HG03039 (cell line): ENCODE results near the gene PIGT.

ENCODE experiments used
- ATAC-seq: cut with Tn5 transposase; IDR thresholded peaks from one replicate; pipeline ENCODE4 v1.9.1; 2021; ENCODE audit warnings: mild to moderate bottlenecking, moderate library complexity; ENCODE audit not compliant: unreplicated experiment

The PIGT gene

GRCh38 chr20:45427236-45428149 is 11.6 kb downstream of the PIGT start:
- ATAC-seq, result no peak

GRCh38 chr20:45429618-45430017 is 13.7 kb downstream of the PIGT start:
- no peak for ATAC-seq

DNA sequence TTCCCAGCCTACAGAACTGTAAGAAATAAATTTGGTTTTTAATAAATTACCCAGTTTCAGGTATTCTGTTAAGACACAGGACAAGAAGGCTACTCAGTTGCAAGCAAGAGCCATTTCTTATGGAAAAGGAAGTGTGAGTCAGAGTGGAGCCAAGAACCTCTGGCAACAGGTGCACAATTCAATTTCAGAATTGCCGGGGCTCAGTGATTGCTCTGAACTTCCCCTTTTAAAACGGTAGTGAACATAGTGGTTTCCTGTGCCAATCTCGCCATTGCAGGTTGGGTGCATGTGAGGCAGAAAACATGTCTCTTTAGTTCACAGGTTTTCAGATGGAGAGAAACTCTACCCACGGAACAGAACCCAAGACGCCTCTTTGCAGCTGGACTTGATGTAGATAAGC is 16.4 kb downstream of the PIGT start:
- no peak for ATAC-seq

GRCh38 chr20:45433316-45433715 is 17.4 kb downstream of the PIGT start:
- ATAC-seq, result no peak

DNA sequence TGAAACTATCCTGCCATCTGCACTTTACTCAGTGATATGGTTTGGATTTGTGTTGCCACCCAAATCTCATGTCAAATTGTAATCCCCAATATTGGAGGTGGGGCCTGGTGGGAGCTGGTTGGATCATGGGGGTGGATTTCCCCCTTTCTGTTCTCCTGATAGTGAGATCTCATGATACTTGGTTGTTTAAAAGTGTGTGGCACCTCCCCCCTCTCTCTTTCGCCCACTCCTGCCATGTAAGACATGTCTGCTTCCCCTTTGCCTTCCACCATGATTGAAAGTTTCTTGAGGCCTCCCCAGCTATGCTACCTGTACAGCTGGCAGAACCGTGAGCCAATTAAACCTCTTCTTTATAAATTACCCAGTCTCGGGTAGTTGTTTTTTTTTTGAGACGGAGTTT is 18.0 kb downstream of the PIGT start:
- no peak for ATAC-seq

DNA sequence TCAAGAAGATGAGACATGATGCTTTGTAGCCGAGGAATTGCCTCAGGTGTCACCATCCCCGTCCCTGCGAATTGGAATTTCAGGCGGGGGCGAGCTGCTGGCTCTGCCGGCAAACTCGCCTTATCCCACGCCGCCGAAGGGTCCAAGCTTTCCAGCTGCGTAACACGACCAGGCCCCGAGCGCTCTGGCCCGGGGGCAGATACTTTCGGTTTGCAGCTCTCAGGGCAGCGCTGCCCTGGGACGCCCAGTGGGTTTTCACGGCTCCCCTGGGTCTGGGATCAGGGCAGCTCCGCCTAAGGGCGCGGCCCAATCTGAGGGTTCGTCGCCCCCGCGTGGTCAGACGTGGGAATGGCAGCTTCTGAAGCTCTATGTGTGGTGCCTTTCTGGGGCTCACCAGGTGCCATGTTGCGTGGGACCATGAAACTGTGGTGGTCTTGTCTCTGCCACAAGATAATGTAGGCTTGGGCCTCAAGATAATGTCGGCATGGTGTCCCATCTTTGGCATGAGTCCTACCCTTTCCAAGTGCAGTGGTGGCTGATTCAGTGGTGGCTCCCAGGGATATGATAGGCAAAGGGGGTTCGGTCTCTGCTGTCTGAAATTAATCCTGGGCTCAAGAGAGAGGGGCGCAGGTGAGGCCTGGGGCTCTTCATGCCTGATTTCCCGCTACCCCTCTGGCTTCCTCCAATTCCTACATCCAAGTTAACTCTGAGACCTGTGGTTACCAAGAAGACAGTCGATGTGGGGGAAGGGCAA is 21.0 kb downstream of the PIGT start:
- peak; percentile 81 for ATAC-seq

- ATAC-seq, result no peak
Observed at GRCh38 chr20:45440424-45440823, 24.5 kb downstream of the PIGT start.

GRCh38 chr20:45440891-45441685 is 25.1 kb downstream of the PIGT start:
- no peak for ATAC-seq

DNA sequence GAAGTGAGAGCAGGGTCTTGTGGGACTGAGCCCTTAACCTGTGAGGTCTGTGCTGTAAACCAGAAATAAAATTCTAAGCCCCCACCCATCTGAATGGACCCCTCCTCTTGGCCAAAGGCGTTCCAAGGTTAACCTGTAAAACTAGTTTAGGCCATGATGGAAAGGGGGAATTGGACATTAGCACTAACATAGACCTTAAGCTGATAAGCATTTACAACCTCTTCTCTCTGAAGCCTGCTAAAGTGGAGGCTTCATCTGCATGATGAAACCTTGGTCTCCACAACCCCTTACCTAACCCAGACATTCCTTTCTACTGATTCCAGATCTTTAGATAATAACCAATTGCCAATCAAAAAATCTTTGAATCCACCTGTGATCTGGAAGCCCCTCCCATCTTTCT is 25.8 kb downstream of the PIGT start:
- no peak for ATAC-seq

DNA sequence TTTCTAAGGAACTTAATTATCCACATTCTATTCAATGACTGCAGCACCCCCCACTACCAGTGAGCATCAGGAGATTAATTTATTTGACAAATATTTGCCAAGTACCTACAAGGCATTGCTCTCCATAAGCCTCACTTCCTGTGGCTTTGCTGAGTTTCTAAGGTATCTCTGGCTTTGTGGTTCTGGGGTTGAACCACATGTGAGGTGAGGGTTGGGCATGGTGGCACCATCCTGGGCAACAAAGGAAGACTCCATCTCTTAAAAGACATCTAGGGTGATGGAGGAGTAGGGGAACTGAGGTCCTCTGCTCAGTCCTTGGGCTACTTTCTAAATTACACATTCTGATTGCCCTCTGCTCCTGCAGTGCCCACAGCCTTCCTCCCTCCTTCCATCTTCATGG is 28.1 kb downstream of the PIGT start:
- ATAC-seq, result no peak

DNA sequence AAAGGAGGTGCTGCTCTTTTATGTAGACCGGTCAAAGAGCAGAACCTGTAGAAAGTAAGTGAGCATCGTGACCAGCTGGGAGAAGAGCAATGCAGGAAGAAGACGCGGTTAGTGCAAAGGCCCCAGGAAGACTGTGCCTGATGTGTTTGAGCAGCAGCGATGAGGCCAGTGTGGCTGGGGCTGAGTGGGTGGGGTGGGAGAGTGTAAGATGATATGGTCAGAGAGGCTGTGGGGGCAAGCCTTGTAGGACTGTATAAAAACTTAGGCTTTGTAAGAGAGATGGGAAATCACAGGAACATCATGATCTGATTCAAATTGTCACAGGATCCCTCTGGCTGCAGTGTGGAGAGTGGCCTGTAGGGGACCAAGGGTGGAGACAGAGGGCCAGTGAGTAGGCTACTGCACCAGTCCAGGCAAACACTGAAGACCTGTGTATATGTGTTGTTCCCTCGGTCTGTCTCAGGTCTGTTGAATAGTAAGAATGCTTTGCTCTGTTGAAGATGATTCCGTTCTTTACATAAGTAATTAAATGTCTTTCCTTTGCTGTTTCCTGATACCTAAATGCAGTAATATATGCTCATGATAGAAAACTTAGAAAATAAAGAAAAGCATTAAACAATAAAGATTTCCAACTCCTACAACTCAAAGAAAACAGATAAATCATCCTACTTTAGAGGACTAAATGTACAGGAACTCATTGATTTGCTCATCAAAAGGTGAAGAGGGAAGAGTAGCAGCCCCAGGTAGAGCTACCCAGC is 30.0 kb downstream of the PIGT start:
- no peak for ATAC-seq

DNA sequence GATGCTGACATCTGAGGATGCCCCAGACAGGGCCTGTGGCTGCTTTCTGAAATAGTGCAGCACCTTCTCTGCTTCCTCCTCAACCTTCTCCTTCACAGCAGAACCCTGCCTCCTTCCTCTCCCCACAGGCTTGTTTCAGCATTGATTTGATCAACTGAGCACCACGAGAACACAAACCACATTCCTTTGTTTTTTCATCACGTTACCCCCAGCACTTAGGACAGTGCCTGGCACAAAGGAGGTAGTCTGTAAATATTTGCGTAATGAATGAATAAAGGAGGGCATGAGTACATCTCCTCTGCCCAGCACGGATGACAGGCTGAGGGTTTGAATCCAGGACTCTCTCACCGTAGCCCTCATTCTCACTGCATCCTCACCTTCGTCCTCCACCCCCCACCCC is 32.3 kb downstream of the PIGT start:
- ATAC-seq, result no peak

GRCh38 chr20:45449528-45449927 is 33.6 kb downstream of the PIGT start:
- ATAC-seq, result no peak

- ATAC-seq, result no peak
Observed at GRCh38 chr20:45450097-45450818, 34.3 kb downstream of the PIGT start.

DNA sequence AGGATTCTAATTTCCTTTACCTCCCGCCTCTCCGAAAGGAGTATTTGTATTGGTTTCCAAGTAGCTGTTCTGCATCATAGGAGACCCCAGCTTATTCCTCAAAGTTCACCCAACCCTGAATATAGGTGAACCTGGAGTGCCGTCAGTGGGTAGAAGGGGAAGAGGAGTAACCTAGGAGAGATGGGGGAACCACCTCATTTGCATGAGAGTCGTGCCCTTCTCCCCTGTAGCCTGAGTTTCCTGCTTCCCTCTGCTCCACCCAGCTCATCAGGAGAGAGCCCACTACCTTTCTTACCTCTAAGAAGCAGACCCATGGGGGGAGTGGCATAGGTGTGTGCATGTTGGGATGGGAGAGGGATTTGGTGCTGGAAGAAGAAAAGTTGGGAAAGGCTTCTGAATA is 36.3 kb downstream of the PIGT start:
- no peak for ATAC-seq

GRCh38 chr20:45452772-45453691 is 37.1 kb downstream of the PIGT start:
- ATAC-seq, result no peak

- ATAC-seq, result no peak
Observed at GRCh38 chr20:45456632-45457031, 40.7 kb downstream of the PIGT start.

DNA sequence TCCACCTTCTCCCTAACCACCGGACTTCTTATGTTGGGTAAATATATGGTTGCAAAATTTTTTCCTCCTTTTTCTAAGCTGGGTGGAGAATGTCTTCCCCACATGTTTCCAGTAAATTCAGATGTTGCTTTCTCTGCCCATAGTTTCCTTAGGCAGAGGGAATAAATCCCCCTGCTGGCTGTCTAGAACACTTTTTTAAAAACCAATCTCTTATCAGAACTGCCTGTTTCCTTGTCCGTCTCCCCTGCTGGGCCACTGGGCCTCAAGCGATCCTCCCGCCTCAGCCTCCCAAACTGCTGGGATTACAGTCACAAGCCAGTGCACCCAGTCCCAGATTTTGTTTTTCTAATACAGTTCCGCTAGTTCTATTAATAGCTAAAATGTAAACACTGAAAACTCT is 43.7 kb downstream of the PIGT start:
- no peak for ATAC-seq

DNA sequence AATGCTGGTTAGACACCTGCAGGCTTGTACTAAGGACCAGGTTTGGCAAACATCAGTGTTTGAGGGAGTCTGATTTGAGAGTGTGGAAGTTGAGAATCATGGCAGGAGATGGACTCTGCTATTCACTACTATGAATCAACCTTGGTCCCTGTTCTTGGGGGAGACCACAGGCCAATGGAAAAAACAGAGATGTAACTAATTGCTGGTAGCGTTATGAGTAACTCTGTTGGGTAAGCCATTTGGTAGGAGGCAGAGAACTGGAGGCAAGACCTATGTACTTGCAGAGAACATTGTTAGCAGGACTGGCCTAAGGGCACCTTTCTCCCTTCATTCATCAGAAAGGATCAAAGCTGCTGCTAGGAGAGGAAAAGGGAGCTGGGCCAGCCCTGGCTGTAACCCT is 45.3 kb downstream of the PIGT start:
- no peak for ATAC-seq
